Measurements from ENCODE around the gene CFAP107.

GRCh38 chr1:12810691-12811408 is 64.8 kb downstream of the CFAP107 start:
- TF ChIP-seq POLR2A (IDR thresholded peaks at IDR 0.05; ENCODE audit: low read depth, low read length) (no peak), TAF1 (IDR thresholded peaks at IDR 0.05; ENCODE audit: low read depth, low read length) (no peak), POLR2AphosphoS5 (IDR thresholded peaks at IDR 0.05; ENCODE audit: low read depth, low read length) (no peak), SPI1 (IDR thresholded peaks at IDR 0.05; ENCODE audit: low read depth, low read length) (no peak), POU2F2 (IDR thresholded peaks at IDR 0.05; ENCODE audit: low read depth, low read length) (no peak)

Measured in GM12891 (cell line).